Stimulated activated CD4-positive, alpha-beta T cell treated with anti-CD3 and anti-CD28 coated beads, Interleukin-1b, Interleukin-23, amount 100 ng/mL, for 1 hour (primary cell): Measurements from ENCODE around the gene CDK3.

Source experiments
- DNase-seq, 2 donors: peaks; one replicate each; pipeline ENCODE4 v3.0.0-alpha.2; 2020; ENCODE audit warnings: low read depth in 2 of 2

Gene CDK3

DNA sequence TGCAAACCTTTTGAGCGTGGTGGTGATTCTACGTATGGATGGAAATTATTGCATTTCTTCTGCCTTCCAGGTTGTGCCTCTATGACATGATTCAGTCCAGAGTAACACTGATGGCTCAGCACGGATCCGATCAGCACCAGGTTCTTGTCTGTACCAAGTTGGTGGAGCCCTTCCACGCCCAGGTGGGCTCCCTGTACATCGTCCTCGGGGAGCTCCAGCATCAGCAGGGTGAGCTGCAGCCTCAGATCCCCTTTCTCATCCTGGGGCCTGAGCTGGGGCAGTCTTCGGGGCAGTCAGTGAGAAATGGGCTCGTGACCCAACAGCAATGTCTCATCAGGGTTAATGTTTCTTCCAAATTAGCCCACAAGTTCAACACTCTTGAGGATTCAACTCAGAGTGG is 9.3 kb upstream of the CDK3 start:
- DNase-seq: no peak

DNA sequence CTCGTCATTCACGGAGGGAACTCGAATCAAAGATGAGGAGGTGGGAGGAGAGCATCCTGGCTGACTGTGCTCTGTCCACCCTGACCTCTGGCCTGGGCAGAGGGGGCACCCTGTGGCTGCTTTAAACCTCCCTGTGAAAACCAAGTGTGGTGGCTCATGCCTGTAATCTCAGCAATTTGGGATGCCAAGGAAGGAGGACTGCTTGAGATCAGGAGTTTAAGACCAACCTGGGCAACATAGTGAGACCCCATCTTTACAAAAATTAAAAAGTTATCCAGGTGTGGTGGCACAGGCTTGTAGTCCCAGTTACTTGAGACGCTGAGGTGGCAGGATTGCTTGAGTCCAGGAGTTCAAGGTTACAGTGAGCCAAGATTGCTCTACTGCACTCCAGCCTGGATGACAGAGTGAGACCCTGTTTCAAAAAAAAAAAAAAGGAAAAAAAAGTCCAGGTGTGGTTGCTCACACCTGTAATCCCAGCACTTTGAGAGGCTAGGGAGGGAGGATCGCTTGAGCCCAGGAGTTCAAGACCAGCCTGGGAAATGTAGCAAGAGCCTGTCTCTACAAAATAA is 5.8 kb upstream of the CDK3 start:
- no peak for DNase-seq

DNA sequence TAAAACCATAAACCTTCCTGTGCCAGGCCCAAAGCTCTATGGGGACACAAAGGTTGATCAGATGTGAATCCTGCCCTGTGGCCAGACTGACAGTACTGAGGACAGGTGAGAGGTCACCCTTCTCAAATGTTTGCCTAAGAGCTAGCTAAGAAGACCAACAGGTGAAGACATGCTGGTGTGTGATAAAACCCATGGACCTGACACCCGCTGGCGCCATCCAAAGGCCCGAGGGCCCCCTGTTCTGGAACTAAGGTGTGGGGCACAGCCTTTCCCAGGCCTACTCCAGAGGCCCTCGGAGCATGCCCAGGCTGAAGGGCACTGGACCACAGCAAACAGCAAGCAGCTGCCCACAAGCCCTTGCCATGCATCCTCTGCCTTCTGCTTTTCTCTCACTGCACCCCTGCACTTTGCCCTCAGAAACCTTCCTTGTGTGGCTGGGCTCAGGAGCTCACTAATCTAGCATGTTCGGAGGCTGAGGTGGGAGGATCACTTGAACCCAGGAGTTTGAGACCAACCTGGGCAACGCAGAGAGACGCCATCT is 5.2 kb upstream of the CDK3 start:
- DNase-seq: no peak

DNA sequence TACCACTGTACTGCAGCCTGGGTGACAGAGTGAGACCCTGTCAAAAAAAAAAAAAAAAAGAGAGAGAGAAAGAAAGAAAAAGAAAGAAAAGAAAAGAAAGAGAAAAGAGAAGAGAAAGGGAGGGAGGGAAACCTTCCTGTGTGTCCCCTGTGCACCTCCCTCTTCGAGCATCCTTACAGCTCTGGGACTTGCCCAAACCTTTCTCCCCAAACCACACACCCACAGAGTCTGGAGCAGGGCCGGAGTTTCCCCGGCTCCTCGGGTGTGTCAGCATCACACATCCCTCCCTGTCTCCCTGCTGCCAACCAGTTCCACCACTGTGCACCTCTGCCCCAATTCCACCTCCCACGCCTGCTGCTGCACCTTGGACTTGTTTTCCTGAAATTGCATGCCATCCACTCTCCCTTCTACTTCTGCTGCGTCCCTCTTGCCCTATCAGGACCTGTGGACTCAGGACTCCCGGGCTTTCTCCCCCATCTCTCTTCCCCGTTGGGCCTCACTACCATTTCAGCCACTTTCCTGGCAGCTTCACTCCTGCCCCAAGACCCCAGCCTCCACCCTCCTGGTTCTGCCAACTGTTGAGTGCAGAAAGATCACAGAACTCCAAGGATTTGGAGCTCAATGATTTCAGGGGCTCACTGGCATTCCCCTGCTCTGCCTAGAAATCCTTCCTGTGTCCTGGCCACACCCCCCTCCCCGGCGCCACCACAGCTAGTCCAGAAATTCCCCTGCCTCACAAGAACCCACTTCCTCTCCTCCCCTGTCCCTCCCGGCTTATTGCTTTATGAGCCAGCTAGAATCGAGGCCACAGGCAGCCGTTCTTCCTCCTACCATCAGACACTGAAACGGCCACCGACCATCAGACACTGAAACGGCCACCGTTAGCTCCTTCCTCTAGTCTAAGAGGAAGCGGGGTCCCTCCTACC is 3.7 kb upstream of the CDK3 start:
- DNase-seq: no peak

DNA sequence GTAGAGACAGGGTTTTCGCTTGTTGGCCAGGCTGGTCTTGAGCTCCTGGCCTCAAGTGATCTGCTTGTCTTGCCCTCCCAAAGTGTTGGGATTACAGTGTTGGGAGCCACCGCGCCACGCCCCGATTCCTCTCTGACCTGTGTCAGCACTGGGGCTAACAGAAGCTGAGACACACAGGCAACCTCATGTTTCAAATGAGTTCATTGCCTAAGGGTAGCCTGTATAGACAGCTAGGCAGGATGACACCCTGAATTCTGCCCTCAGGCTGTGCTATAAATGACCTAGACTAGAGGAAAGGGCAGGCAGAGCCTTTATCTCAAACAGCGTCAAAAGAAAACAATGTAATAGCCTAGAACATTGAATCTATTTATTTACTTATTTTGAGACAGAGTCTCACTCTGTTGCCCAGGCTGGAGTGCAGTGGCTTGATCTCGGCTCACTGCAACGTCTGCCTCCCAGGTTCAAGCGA is 2.3 kb upstream of the CDK3 start:
- no peak for DNase-seq

DNA sequence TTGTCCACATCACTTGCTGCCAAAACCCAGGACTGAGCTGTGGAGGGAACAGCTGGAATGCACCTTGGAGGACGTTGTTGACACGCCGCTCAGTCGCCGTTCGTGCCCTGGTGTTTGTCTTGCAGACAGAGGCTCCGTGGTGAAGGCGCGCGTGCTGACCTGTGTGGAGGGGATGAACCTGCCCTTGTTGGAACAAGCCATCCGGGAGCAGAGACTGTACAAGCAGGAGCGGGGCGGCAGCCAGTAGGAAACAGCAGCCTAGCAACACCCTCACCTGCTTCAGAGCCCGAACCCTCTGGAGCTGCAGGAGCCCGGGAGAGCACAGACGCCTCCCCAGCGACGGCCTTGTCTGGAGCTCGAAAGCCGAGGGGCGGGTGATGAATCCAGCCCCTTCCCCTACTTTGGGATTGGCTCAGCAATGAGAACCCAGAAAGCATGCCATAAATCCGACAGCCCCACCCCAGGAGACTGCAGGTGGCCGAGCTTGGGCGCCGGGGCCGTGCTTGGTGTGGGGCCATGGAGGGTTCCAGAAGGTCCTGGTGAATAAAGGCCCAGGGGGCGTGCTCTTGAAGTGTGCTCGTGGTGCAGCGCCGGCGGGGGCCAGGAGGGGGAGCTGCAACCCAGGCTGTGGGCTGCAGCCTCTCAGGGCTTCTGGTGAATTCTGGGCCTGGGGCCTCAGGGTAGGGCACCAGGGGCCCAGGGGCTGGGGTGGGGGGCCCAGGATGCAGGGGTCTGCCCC is 470 bp upstream of the CDK3 start:
- peak; percentile 26 to 63 for DNase-seq

DNA sequence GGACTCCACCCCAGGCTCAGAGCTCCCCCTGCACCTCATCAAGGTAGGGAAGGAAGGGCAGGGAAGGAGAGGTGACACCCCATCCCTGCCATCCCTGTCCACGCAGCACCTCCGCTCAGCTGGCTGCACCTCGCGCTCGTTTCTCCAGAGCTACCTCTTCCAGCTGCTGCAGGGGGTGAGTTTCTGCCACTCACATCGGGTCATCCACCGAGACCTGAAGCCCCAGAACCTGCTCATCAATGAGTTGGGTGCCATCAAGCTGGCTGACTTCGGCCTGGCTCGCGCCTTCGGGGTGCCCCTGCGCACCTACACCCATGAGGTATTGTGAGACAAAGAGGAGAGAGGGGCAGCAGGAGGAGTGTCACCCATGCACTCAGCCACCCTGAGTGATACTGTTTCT is 1.4 kb downstream of the CDK3 start:
- DNase-seq: no peak

GRCh38 chr17:76003915-76004314 is 3.3 kb downstream of the CDK3 start:
- no peak for DNase-seq

GRCh38 chr17:76004750-76005262 is 4.2 kb downstream of the CDK3 start:
- no peak for DNase-seq

- DNase-seq: peak; percentile 64 to 81
These were observed 4.9 kb downstream of the CDK3 start for GRCh38 chr17:76005263-76006149.

GRCh38 chr17:76007131-76007849 is 6.6 kb downstream of the CDK3 start:
- DNase-seq: no peak

- DNase-seq: no peak
These were observed 7.2 kb downstream of the CDK3 start for GRCh38 chr17:76007850-76008165.

DNA sequence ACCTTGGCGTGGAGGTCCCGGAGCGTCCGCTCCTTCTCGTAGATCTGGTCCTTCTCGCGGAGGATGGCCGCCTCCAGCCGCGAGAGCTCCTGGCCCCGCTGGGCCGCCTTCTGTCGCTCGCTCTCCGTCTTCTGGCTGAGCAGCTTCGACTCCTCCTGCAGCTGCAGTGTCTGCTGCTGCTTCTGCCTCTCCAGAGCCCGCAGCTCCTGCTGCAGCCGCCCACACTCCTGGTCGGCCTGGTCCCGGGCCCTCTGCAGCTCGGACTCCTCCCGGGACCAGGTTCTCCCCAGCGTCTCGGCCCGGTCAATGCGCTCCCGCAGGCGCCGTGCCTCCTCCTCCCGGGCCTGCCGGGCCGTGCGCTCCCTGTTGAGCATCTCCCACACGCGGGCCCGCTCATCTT is 7.6 kb downstream of the CDK3 start:
- no peak for DNase-seq

GRCh38 chr17:76008630-76009425 is 8.2 kb downstream of the CDK3 start:
- DNase-seq: no peak

DNA sequence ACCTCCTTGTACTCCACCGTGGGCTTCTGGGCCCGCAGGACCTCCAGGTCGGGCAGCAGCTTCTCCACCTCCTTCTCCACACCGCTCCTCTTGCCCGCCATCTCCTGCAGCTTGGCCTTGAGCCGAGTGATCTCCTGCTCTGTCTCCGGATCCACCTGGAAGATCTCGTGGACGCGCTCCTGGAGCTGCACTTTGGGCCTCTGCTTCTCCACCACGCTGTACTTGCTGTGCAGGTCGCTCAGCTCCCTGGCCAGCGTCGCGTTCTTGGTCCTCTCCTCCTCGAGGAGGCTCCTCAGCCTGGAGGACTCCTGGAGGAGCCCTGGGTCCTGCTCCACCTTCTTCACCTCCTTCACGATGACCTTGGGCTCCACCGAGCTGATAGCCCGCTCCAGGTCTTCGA is 8.8 kb downstream of the CDK3 start:
- no peak for DNase-seq

DNA sequence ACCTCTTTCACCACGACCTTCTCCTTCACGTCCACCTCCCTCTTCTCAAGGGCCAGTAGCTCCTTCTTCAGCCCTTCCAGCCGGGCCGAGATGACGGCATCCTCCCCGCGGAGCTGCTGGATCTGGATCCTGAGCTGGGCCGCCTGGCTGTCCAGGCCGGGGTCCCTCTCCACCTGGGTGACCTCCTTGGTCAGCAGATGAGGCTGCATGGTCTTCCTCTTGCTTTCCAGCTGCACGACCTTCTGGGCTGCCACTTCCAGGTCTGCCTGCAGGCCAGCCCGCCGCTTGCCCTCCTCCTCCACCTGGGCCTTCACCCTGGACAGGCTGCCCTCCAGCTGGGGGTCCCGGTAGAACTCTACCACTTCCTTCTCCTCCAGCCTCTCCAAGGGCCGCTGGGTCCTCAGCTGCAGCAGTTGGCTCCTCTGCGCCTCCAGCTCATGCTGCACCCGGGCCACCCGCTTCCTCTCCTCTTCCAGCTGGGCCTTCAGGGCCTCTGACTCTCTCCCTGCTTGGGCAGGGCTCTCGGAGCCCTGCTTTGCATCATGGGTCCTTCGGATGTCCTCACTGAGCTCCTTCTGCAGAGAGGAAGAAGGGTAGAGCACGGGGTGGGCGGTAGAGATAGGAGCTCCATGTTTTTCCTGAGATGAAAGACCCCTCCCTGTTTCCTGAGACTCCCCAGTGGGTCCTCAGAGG is 9.5 kb downstream of the CDK3 start:
- no peak for DNase-seq

GRCh38 chr17:76011951-76012350 is 11.3 kb downstream of the CDK3 start:
- DNase-seq: no peak

- no peak for DNase-seq
These were observed 12.8 kb downstream of the CDK3 start for GRCh38 chr17:76013377-76013932.
